Ectodermal cell (in vitro differentiated cells): ENCODE data around the gene CDK5RAP2.
A peak's percentile ranks its signal among the peaks of the same experiment; 100 is the strongest.

ENCODE experiments used
- H3K27ac ChIP-seq: 2 replicates; pipeline ENCODE4 v1.7.0; 2013; ENCODE audit warnings: mild to moderate bottlenecking, low read depth, low read length; ENCODE audit not compliant: insufficient read depth, poor library complexity, severe bottlenecking
- H3K27me3 ChIP-seq: 2 replicates; pipeline ENCODE4 v1.7.0; 2013; ENCODE audit warnings: mild to moderate bottlenecking, low read length; ENCODE audit not compliant: insufficient read depth, control insufficient read depth, poor library complexity, severe bottlenecking
- H3K36me3 ChIP-seq: one replicate; pipeline ENCODE4 v1.7.0; 2013; ENCODE audit warnings: low read length; ENCODE audit not compliant: control insufficient read depth, insufficient read depth
- H3K4me1 ChIP-seq: one replicate; pipeline ENCODE4 v1.7.0; 2013; ENCODE audit warnings: low read length; ENCODE audit not compliant: control insufficient read depth, insufficient read depth
- H3K4me3 ChIP-seq: 2 replicates; pipeline ENCODE4 v1.7.0; 2013; ENCODE audit warnings: low read depth, low read length, control low read depth; ENCODE audit not compliant: insufficient read depth
- H3K9me3 ChIP-seq: 2 replicates; pipeline ENCODE4 v1.7.0; 2013; ENCODE audit warnings: mild to moderate bottlenecking, low read length, moderate library complexity; ENCODE audit not compliant: control insufficient read depth
- WGBS, 2 experiments: methylation state at CpG; one replicate each; pipeline ENCODE4 v1.1.7; 2013; ENCODE audit warnings: missing lambda C conversion rate in 2 of 2; 5-methylcytosine and 5-hydroxymethylcytosine counted together

Gene CDK5RAP2

GRCh38 chr9:120433701-120434100 is 146.3 kb downstream of the CDK5RAP2 start:
- Histone ChIP-seq H3K9me3 (no peaks in the 10 kb centered on the region), H3K27me3 (no peaks in the 10 kb centered on the region), H3K4me1 (no peaks in the 10 kb centered on the region), H3K36me3 (peaks cover 21% of the 10 kb centered on the region), H3K4me3 (no peak overlapping the region), H3K27ac (no peak overlapping the region)
- WGBS, 2 experiments, result 96% methylated on average over 4 of the region's 4 CpGs

- H3K9me3 ChIP-seq, result no peaks in the 10 kb centered on the region
- peaks cover 11% of the 10 kb centered on the region for H3K36me3 ChIP-seq
- no peak overlapping the region for H3K27ac ChIP-seq
- no peaks in the 10 kb centered on the region for H3K27me3 ChIP-seq
- 96% methylated on average over 3 of the region's 3 CpGs for WGBS, 2 experiments
- no peak overlapping the region for H3K4me3 ChIP-seq
- H3K4me1 ChIP-seq, result no peaks in the 10 kb centered on the region
Observed at GRCh38 chr9:120432600-120432999, 147.4 kb downstream of the CDK5RAP2 start.

- H3K36me3 ChIP-seq, result peaks cover 6% of the 10 kb centered on the region
- WGBS, 2 experiments, result 96 to 100% methylated on average over 1 of the region's 2 CpGs
- no peaks in the 10 kb centered on the region for H3K27me3 ChIP-seq
- no peaks in the 10 kb centered on the region for H3K9me3 ChIP-seq
- H3K27ac ChIP-seq, result no peak overlapping the region
- no peak overlapping the region for H3K4me3 ChIP-seq
- H3K4me1 ChIP-seq, result no peaks in the 10 kb centered on the region
Observed at GRCh38 chr9:120431268-120431667, 148.7 kb downstream of the CDK5RAP2 start.

GRCh38 chr9:120424248-120424647 is 155.7 kb downstream of the CDK5RAP2 start:
- no peak overlapping the region for H3K4me3 ChIP-seq
- no peak overlapping the region for H3K27ac ChIP-seq

GRCh38 chr9:120423812-120424211 is 156.2 kb downstream of the CDK5RAP2 start:
- Histone ChIP-seq H3K4me1 (no peaks in the 10 kb centered on the region), H3K9me3 (no peaks in the 10 kb centered on the region), H3K36me3 (no peaks in the 10 kb centered on the region), H3K27me3 (no peaks in the 10 kb centered on the region), H3K4me3 (no peak overlapping the region), H3K27ac (no peak overlapping the region)
- 93 to 94% methylated on average over 3 of the region's 3 CpGs for WGBS, 2 experiments

More at GRCh38 chr9:120424248-120424647, 155.7 kb downstream of the CDK5RAP2 start:
- H3K36me3 ChIP-seq, result no peaks in the 10 kb centered on the region
- H3K4me1 ChIP-seq, result no peaks in the 10 kb centered on the region
- no peaks in the 10 kb centered on the region for H3K27me3 ChIP-seq
- no peaks in the 10 kb centered on the region for H3K9me3 ChIP-seq

GRCh38 chr9:120421977-120422376 is 158.0 kb downstream of the CDK5RAP2 start:
- WGBS, 2 experiments, result 78 to 87% methylated on average over 3 of the region's 3 CpGs
- H3K9me3 ChIP-seq, result no peaks in the 10 kb centered on the region
- H3K4me1 ChIP-seq, result no peaks in the 10 kb centered on the region
- no peaks in the 10 kb centered on the region for H3K36me3 ChIP-seq
- no peak overlapping the region for H3K4me3 ChIP-seq
- no peaks in the 10 kb centered on the region for H3K27me3 ChIP-seq
- no peak overlapping the region for H3K27ac ChIP-seq

- H3K4me1 ChIP-seq, result peaks cover 11% of the 10 kb centered on the region
- H3K27me3 ChIP-seq, result no peaks in the 10 kb centered on the region
- H3K9me3 ChIP-seq, result no peaks in the 10 kb centered on the region
- H3K27ac ChIP-seq, result no peak overlapping the region
- H3K4me3 ChIP-seq, result no peak overlapping the region
- 90 to 93% methylated on average over 4 of the region's 4 CpGs for WGBS, 2 experiments
- H3K36me3 ChIP-seq, result no peaks in the 10 kb centered on the region
Observed at GRCh38 chr9:120418315-120418714, 161.7 kb downstream of the CDK5RAP2 start.

- H3K36me3 ChIP-seq, result no peaks in the 10 kb centered on the region
- H3K9me3 ChIP-seq, result no peaks in the 10 kb centered on the region
- H3K4me1 ChIP-seq, result peaks cover 15% of the 10 kb centered on the region
- H3K27me3 ChIP-seq, result no peaks in the 10 kb centered on the region
- WGBS, 2 experiments, result 93 to 95% methylated on average over 19 of the region's 19 CpGs
- no peak overlapping the region for H3K4me3 ChIP-seq
- H3K27ac ChIP-seq, result no peak overlapping the region
Observed at GRCh38 chr9:120416781-120417427, 163.1 kb downstream of the CDK5RAP2 start.

GRCh38 chr9:120413121-120414048 is 166.6 kb downstream of the CDK5RAP2 start:
- Histone ChIP-seq H3K9me3 (no peaks in the 10 kb centered on the region), H3K27me3 (no peaks in the 10 kb centered on the region), H3K27ac (no peak overlapping the region), H3K4me3 (no peak overlapping the region), H3K4me1 (peaks cover 15% of the 10 kb centered on the region), H3K36me3 (peaks cover 16% of the 10 kb centered on the region)
- WGBS, 2 experiments, result 34 to 37% methylated on average over 14 to 15 of the region's 15 CpGs

GRCh38 chr9:120412425-120412951 is 167.5 kb downstream of the CDK5RAP2 start:
- H3K36me3 ChIP-seq, result peaks cover 24% of the 10 kb centered on the region
- H3K27ac ChIP-seq, result peak overlapping the region; percentile 9
- 34 to 44% methylated on average over 4 of the region's 4 CpGs for whole genome bisulfite sequencing, 2 experiments

More at GRCh38 chr9:120412425-120412951, 167.5 kb downstream of the CDK5RAP2 start:
- H3K4me3 ChIP-seq, result no peak overlapping the region
- no peaks in the 10 kb centered on the region for H3K9me3 ChIP-seq
- no peaks in the 10 kb centered on the region for H3K27me3 ChIP-seq
- H3K4me1 ChIP-seq, result peaks cover 15% of the 10 kb centered on the region
